AG09309 (cell line): ENCODE data around the gene CCSAP.

Source experiments
- DNase-seq: peaks from one replicate; pipeline ENCODE4 v3.0.0-alpha.2; 2010; ENCODE audit warnings: low read depth
- H3K4me3 ChIP-seq: 2 replicates; pipeline ENCODE4 v1.5.1; 2011; ENCODE audit warnings: mild to moderate bottlenecking, low read depth, low read length, moderate library complexity; ENCODE audit not compliant: control insufficient read depth
- CTCF ChIP-seq: IDR thresholded peaks from 2 replicates; pipeline ENCODE4 v1.5.1; 2011; ENCODE audit warnings: mild to moderate bottlenecking, low read depth, low read length, inconsistent platforms; ENCODE audit not compliant: insufficient read depth, control insufficient read depth; ENCODE audit errors: missing control alignments

Gene CCSAP

DNA sequence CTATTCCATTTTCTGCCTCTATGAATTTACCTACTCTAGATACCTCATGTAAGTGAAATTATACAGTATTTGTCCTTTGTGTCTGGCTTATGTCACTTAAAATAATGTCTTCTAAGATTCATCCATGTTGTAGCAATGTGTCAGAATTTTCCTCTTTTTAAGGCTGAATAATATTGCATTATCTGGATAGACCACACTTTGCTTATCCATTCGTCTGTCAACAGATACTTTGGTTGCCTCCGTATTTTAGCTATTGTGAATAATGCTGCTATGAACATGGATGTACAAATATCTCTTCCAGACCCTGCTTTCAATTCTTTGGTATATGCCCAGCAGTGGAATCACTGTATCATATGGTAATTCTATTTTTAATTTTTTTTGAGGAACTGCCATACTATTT is 10.1 kb upstream of the CCSAP start:
- no peak overlapping the region for H3K4me3 ChIP-seq
- no peak for DNase-seq

GRCh38 chr1:229349463-229350385 is 6.9 kb upstream of the CCSAP start:
- H3K4me3 ChIP-seq, result no peak overlapping the region
- DNase-seq, result no peak
- TF ChIP-seq CTCF, result no peak

More for the DNA sequence above, 10.1 kb upstream of the CCSAP start:
- TF ChIP-seq CTCF, result no peak

- TF ChIP-seq CTCF, result no peak
- DNase-seq, result no peak
- H3K4me3 ChIP-seq, result no peak overlapping the region
Observed at GRCh38 chr1:229347528-229347927, 4.7 kb upstream of the CCSAP start.

DNA sequence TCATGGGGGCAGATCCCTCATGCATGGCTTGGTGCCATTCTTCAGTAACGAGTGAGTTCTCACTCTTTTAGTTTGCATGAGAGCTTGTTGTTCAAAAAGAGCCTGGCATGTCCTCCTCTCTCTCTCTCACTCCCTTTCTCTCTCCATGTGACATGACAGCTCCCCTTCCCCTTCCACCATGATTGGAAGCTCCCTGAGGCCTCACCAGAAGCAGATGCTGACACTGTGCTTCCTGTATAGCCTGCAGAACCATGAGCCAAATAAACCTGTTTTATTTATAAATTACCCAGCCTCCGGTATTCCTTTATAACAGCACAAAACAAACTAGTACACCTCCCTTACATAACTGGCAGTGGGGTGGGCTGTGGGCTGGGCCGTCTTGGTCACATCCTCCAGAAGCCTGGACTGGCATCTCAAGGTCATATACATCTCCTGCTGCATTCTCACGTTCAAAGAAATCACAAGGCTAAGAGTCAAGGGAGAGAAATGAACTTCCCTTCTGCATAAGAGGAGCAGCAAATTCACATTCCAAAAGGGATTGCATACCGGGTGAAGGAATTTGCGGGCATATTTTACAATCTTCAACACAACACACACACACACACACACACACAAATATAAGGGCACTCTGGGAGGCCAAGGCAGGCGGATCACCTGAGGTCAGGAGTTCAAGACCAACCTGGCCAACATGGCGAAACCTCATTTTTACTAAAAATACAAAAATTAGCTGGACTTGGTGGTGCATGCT is 2.3 kb upstream of the CCSAP start:
- no peak for TF ChIP-seq CTCF
- DNase-seq, result no peak
- no peak overlapping the region for H3K4me3 ChIP-seq

DNA sequence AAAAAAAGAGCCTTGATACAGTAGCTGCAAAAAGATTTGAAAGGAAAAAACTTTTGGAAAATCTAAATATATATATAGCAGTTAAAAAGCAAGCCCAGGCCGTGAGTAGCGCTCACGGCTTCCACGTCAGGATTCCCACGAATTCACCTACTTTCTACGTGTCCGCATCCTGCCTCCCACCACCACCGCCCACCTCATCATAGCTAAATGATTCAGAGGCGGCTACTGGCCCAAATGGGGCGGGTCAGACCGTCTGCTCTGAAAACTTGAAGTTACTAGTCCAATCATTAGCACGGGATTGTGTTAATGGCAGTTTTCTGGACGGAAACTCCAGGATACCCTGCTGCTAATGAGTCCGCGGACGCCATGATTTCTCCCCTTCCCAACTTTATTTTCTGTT is 1.3 kb upstream of the CCSAP start:
- no peak for TF ChIP-seq CTCF
- DNase-seq, result no peak
- H3K4me3 ChIP-seq, result no peak overlapping the region; the same call in 1 of the 2 replicates

DNA sequence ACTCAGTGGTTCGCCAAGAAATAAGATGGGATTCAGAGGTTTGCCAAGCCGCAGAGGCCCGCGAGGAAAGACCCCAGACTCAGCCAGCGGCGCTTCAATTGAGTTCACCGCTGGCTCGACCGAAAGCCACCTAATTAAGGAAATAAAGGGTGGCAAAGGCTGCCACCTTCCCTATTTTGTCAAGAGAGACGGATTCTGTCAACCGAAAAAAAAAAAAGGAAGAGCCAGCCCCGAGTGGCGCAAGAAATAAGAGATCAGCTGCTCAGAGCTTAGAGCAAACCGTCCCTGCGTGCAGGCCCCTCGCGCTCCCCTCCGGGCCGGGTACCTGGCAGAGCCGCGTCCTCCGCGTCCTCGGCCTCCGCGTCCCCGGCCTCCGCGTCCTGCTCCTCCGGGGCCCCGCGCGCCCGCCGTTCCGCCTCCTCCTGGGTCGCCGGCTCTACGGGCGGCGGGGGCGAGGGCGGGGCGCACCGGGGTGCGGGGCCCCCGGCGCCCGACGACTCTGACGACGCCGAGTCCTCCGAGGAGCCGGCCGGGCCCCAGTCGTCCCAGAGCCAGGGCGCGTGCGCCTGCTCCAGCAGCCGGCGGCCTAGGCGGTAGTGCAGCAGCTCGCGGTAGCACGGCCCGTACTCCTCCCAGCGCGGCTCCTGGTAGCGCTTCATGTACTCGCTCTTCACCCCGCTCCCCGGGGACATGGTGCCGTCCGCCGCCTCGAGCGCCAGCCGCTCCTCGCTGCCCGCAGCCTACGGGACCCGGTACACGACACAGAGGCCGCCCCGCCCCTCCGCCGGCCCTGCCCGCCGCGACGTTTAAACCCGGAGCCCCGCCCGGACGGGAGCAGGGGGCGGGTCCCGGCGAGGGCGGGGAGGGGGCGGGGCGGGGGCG is 832 bp downstream of the CCSAP start:
- no peak for TF ChIP-seq CTCF
- no peak for DNase-seq
- H3K4me3 ChIP-seq, result peak overlapping the region; percentile 64
